Measurements from ENCODE around the gene ITPKC. TPM values are rescaled to one million over a fixed set of nuclear protein-coding genes. Genes with fewer than 3 reads are reported as not detected.
"Not testable (repeated sequence)": the region's sequence is repeated elsewhere in the genome, so short reads cannot be mapped to it uniquely, and the experiment has no call there.

The ITPKC gene
- total RNA-seq, 2 experiments from 2014 or later, result 5.5 to 6.5 TPM

GRCh38 chr19:40783711-40784110 lies 66.8 kb downstream of the ITPKC start:
- intact Hi-C loops (cut with micrococcal nuclease; ENCODE audit: unreplicated experiment), result no loop called here

GRCh38 chr19:40784146-40784545 lies 67.2 kb downstream of the ITPKC start:
- H2AFZ ChIP-seq (ENCODE audit: low read length); intact Hi-C loops (cut with micrococcal nuclease; ENCODE audit: unreplicated experiment); DNase-seq (ENCODE audit: low spot score); H3K9me2 ChIP-seq (ENCODE audit: insufficient read depth, low read length); H4K20me1 ChIP-seq (ENCODE audit: insufficient read depth, low read length); CTCF ChIA-PET (ENCODE audit: unreplicated experiment); H3K4me2 ChIP-seq (ENCODE audit: low read length); H3K79me2 ChIP-seq (ENCODE audit: insufficient read depth, low read depth, low read length); H3K4me3 ChIP-seq (ENCODE audit: low read depth, low read length, poor library complexity, severe bottlenecking); H3K9me3 ChIP-seq (ENCODE audit: low read length); BruUV-seq (replicated peaks); H3K36me3 ChIP-seq (ENCODE audit: insufficient read depth, low read length); H3K27ac ChIP-seq (ENCODE audit: low read depth, low read length, poor library complexity, severe bottlenecking); POLR2A ChIA-PET: not testable (repeated sequence)
- peaks cover 14% of the 10 kb centered on the region for H3K4me1 ChIP-seq (ENCODE audit: insufficient read depth, low read length, poor library complexity, severe bottlenecking)

More at GRCh38 chr19:40783711-40784110, 66.8 kb downstream of the ITPKC start:
- no peaks in the 10 kb centered on the region for H4K20me1 ChIP-seq (ENCODE audit: insufficient read depth, low read length)
- TF ChIP-seq CTCF (conservative IDR thresholded peaks at IDR 0.05; ENCODE audit: low read length) (no peak), EZH2phosphoT487 (IDR thresholded peaks at IDR 0.05; ENCODE audit: borderline replicate concordance, low read depth, low read length) (no peak)
- H3K9me3 ChIP-seq (ENCODE audit: low read length), result no peaks in the 10 kb centered on the region
- H3K36me3 ChIP-seq (ENCODE audit: insufficient read depth, low read length), result peaks cover 8% of the 10 kb centered on the region
- H3K4me2 ChIP-seq (ENCODE audit: low read length), result no peak overlapping the region
- CTCF ChIA-PET (ENCODE audit: unreplicated experiment), result no interaction called here
- DNase-seq (ENCODE audit: low spot score), result no peak
- no TSS peak for BruUV-seq (replicated peaks)
- no peak overlapping the region for H3K27ac ChIP-seq (ENCODE audit: low read depth, low read length, poor library complexity, severe bottlenecking)
- H3K79me2 ChIP-seq (ENCODE audit: insufficient read depth, low read depth, low read length), result peaks cover 5% of the 10 kb centered on the region; the same call in 1 of the 2 replicates
- H3K9me2 ChIP-seq (ENCODE audit: insufficient read depth, low read length), result no peaks in the 10 kb centered on the region
- no peak overlapping the region for H2AFZ ChIP-seq (ENCODE audit: low read length)
- no peak overlapping the region for H3K4me3 ChIP-seq (ENCODE audit: low read depth, low read length, poor library complexity, severe bottlenecking)
- peaks cover 18% of the 10 kb centered on the region for H3K4me1 ChIP-seq (ENCODE audit: insufficient read depth, low read length, poor library complexity, severe bottlenecking)
- POLR2A ChIA-PET, result no interaction called here

- Histone ChIP-seq H3K9me3 (ENCODE audit: low read length) (no peaks in the 10 kb centered on the region), H4K20me1 (ENCODE audit: insufficient read depth, low read length) (no peaks in the 10 kb centered on the region), H3K4me2 (ENCODE audit: low read length) (no peak overlapping the region), H3K79me2 (ENCODE audit: insufficient read depth, low read depth, low read length) (no peaks in the 10 kb centered on the region), H3K4me3 (ENCODE audit: low read depth, low read length, poor library complexity, severe bottlenecking) (no peak overlapping the region), H2AFZ (ENCODE audit: low read length) (no peak overlapping the region), H3K4me1 (ENCODE audit: insufficient read depth, low read length, poor library complexity, severe bottlenecking) (peaks cover 11% of the 10 kb centered on the region), H3K27ac (ENCODE audit: low read depth, low read length, poor library complexity, severe bottlenecking) (no peak overlapping the region), H3K36me3 (ENCODE audit: insufficient read depth, low read length) (peaks cover 8% of the 10 kb centered on the region), H3K9me2 (ENCODE audit: insufficient read depth, low read length) (no peaks in the 10 kb centered on the region)
- DNase-seq (ENCODE audit: low spot score), result no peak
- no TSS peak for BruUV-seq (replicated peaks)
- ChIA-PET POLR2A (no interaction called here), CTCF (ENCODE audit: unreplicated experiment) (no interaction called here)
- intact Hi-C loops (cut with micrococcal nuclease; ENCODE audit: unreplicated experiment), result no loop called here
- TF ChIP-seq CTCF (conservative IDR thresholded peaks at IDR 0.05; ENCODE audit: low read length), result no peak
- TF ChIP-seq EZH2phosphoT487 (IDR thresholded peaks at IDR 0.05; ENCODE audit: borderline replicate concordance, low read depth, low read length), result no peak
These were observed 68.6 kb downstream of the ITPKC start for GRCh38 chr19:40785526-40785925.
